Skeletal muscle tissue (tissue), 4 donors: Measurements from ENCODE around the gene RHAG. TPM values are rescaled to one million over a fixed set of nuclear protein-coding genes. Genes with fewer than 3 reads are reported as not detected.
"Not testable (repeated sequence)": the region's sequence is repeated elsewhere in the genome, so short reads cannot be mapped to it uniquely, and the experiment has no call there.

Experiments
- H3K27ac ChIP-seq: one replicate; pipeline ENCODE4 v1.7.0; 2013; ENCODE audit warnings: mild to moderate bottlenecking, low read depth, low read length, inconsistent platforms
- H3K27me3 ChIP-seq, 3 donors: one replicate each; pipeline ENCODE4 v1.7.0; 2013; ENCODE audit warnings: low read length in 3 of 3; ENCODE audit not compliant: control insufficient read depth in 3 of 3, insufficient read depth in 3 of 3
- H3K36me3 ChIP-seq, 3 donors: one replicate each; pipeline ENCODE4 v1.7.0; 2013; ENCODE audit warnings: low read length in 3 of 3; ENCODE audit not compliant: control insufficient read depth in 3 of 3, insufficient read depth in 3 of 3
- H3K4me1 ChIP-seq, 3 donors: one replicate each; pipeline ENCODE4 v1.7.0; 2013; ENCODE audit warnings: low read length in 3 of 3, mild to moderate bottlenecking in 3 of 3; ENCODE audit not compliant: control insufficient read depth in 3 of 3, insufficient read depth in 3 of 3
- H3K4me3 ChIP-seq, 3 donors: one replicate each; pipeline ENCODE4 v1.7.0; 2013; ENCODE audit warnings: low read length in 3 of 3
- H3K9ac ChIP-seq, 3 donors: one replicate each; pipeline ENCODE4 v1.7.0; 2013; ENCODE audit warnings: low read length in 3 of 3, mild to moderate bottlenecking in 3 of 3, moderate library complexity in 2 of 3, low read depth in 1 of 3
- H3K9me3 ChIP-seq, 3 donors: one replicate each; pipeline ENCODE4 v1.7.0; 2013; ENCODE audit warnings: low read length in 3 of 3; ENCODE audit not compliant: control insufficient read depth in 3 of 3
- total RNA-seq: library from RNA; depleted of rRNA; stranded (reverse); fragments of >200 nt; gene quantifications from one replicate; pipeline ENCODE4 v1.2.3, GENCODE V29; 2014
- donor health status: Osteomylitis.

RHAG gene
- total RNA-seq, 1 donor from 2014 or later: 1.6 TPM

DNA sequence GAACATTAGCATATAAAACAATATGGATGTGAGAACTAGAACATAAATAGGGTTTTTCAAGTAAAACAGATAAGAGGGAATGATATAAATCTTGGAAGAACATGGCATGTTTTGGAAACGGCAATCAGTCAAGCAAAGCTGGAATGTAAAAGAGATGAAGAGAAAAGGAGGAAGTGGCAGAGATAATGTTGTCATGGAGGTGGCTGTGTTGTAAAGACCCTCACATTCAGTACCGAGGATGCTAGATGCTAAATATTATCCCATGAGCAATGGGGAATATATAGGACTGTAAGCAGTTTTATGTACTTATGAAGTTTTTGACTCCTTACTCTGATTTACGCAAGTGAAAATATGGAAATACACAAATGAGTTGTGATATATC is 702 bp upstream of the RHAG start:
- no peaks in the 10 kb centered on the region for H3K36me3 ChIP-seq
- no peaks in the 10 kb centered on the region for H3K27me3 ChIP-seq
- H3K4me1 ChIP-seq: no peaks in the 10 kb centered on the region
- H3K4me3 ChIP-seq: no peak overlapping the region
- no peaks in the 10 kb centered on the region for H3K9me3 ChIP-seq
- H3K27ac ChIP-seq: no peak overlapping the region
- no peak overlapping the region for H3K9ac ChIP-seq

DNA sequence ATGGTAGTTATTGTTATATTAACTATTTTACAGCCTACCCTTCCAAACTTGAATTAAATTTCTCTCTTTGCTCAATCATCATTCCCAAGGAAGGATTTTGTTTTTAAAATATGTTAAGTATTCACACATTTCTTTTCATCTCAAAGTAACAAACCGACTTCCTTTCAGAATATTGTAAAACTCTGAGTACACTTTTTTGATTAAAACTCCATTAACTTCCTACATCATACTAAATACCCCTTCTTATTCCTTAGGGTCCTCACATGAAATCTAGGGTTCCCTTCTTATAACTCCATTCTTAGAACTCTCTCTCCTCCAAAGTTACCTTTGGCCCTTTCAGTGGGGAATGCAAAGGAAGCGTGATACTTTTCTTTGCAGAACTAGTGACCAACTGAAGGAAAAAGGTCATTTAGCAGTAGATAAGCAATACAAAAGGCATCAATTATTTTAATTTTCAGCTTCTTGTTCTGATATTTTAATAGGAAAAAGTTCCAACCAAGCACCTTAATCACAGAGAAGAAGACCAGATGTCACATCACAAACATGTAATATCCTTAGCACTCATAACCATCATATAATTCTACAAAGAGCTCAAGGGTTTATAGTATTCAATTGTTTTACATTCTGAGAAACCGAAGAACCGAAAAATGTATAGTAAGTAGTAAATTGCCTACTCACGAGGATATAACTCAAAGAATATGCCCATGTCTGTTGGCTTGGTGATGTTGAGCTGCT is 494 bp downstream of the RHAG start:
- Histone ChIP-seq H3K4me1 (no peaks in the 10 kb centered on the region), H3K27me3 (no peaks in the 10 kb centered on the region), H3K4me3 (no peak overlapping the region), H3K36me3 (no peaks in the 10 kb centered on the region), H3K9ac (no peak overlapping the region), H3K27ac (no peak overlapping the region), H3K9me3 (no peaks in the 10 kb centered on the region)

DNA sequence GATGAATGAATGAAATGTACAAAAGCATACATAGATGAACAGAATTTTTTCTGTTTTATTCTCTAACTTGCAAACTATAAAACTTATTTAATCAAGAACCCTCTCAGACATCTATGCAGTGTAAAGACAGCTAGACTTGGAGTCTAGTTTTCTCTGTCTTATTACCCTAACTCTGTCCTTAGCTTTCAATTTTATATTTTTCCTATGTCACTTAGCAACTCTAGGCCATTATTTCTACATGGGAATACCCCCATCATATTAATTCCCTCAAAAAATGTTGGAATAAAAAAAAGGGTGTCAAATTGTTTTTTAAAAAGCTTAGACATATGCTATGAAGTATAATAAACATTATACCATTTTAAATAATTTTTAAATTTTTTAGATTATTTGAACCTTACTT is 1.2 kb downstream of the RHAG start:
- Histone ChIP-seq H3K27ac (no peak overlapping the region), H3K9me3 (no peaks in the 10 kb centered on the region), H3K36me3 (no peaks in the 10 kb centered on the region), H3K27me3 (no peaks in the 10 kb centered on the region), H3K9ac (no peak overlapping the region), H3K4me1 (no peaks in the 10 kb centered on the region), H3K4me3 (no peak overlapping the region)

DNA sequence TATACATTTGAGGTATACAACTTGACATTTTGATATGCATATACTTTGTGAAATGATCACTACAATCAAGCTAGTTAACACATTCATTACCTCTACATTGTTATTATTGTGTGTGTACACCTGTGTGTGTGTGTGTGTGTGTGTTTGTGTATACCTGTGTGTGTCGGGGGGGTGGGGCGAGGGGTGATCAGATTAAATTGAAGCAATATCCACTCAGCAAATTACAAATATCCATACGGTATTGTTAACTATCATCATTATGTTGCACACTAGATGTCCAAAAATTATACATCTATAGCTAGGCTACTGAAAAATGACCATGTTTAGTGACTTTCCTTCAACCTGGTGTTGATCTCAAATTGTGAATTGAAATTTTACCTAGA is 1.8 kb downstream of the RHAG start:
- Histone ChIP-seq H3K27me3 (no peaks in the 10 kb centered on the region), H3K4me3 (no peak overlapping the region), H3K27ac (no peak overlapping the region), H3K4me1 (no peaks in the 10 kb centered on the region), H3K9me3 (no peaks in the 10 kb centered on the region), H3K9ac (no peak overlapping the region), H3K36me3 (no peaks in the 10 kb centered on the region)

DNA sequence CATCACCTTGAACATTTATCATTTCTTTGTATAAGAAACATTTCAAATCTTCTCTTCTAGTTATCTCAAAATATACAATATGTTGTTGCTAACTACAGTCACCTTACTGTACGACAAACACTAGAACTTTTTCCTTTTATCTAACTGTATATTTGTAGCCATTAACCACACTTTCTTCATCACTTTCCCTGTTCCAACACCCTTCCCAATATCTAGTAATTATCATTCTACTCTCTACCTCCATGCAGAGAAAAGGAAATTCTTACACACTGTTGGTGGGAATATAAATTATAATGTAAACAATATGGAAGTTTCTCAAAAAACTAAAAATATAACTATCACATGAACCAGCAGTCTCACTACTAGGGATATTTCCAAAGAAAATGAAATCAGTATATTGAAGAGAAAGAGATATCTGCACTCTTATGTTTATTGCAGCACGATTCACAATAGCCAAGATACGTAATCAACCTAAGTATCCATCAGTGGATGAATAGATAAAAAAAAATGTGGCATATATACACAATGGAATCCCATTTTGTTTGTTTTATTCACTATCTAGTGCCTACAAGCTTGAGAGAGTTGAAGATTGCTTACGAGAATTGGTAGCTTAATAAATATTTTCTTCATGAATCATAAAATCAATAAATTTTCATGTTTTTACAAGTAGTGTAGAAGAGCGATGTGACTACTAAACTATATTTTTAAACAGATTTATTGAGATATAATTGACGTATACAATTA is 2.4 kb downstream of the RHAG start:
- H3K27me3 ChIP-seq: no peaks in the 10 kb centered on the region
- no peaks in the 10 kb centered on the region for H3K9me3 ChIP-seq
- H3K27ac ChIP-seq: no peak overlapping the region
- H3K4me3 ChIP-seq: no peak overlapping the region
- no peak overlapping the region for H3K9ac ChIP-seq
- no peaks in the 10 kb centered on the region for H3K36me3 ChIP-seq
- H3K4me1 ChIP-seq: no peaks in the 10 kb centered on the region

DNA sequence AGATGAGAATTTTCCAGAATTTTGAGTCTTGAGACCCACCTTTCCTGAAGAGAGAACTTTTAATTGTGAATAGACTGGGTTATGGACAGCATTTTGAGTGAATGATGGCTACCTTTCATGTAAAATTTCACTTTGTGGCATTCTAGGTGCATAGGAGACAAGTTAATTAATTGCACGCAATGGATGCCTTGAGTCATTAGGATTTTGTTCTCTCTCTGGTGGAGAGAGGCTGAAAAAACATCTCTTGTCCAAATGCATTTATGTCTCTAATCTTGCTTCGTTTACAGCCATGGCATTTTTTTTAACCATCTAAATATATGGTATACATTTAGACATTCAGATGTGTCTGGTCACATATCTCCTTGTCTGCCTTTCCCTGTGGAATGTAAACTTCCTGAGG is 3.1 kb downstream of the RHAG start:
- H3K36me3 ChIP-seq: no peaks in the 10 kb centered on the region
- no peaks in the 10 kb centered on the region for H3K9me3 ChIP-seq
- no peak overlapping the region for H3K27ac ChIP-seq
- H3K4me1 ChIP-seq: no peaks in the 10 kb centered on the region
- H3K4me3 ChIP-seq: no peak overlapping the region
- H3K9ac ChIP-seq: no peak overlapping the region
- no peaks in the 10 kb centered on the region for H3K27me3 ChIP-seq

DNA sequence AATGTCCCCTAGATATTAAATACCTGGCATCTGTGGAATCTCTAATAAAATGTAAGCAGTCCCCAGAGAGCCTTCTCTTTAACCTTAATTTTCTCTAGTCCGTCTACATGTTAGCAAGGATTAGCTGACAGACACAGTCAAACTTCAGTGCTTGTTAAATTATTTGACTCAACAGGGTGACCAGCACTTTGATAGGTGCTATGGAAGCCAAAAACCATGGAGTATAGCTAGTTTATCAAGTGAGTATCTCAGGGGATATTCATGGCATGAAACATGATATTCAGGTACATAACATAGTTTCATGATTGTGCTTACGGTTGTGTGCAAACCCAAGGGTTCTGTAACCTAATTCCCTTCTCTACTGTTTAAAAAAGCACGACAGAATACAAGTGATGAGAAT is 3.9 kb downstream of the RHAG start:
- Histone ChIP-seq H3K4me1 (no peaks in the 10 kb centered on the region), H3K9me3 (no peaks in the 10 kb centered on the region), H3K27ac (no peak overlapping the region), H3K9ac (no peak overlapping the region), H3K36me3 (no peaks in the 10 kb centered on the region), H3K27me3 (no peaks in the 10 kb centered on the region), H3K4me3 (no peak overlapping the region)

DNA sequence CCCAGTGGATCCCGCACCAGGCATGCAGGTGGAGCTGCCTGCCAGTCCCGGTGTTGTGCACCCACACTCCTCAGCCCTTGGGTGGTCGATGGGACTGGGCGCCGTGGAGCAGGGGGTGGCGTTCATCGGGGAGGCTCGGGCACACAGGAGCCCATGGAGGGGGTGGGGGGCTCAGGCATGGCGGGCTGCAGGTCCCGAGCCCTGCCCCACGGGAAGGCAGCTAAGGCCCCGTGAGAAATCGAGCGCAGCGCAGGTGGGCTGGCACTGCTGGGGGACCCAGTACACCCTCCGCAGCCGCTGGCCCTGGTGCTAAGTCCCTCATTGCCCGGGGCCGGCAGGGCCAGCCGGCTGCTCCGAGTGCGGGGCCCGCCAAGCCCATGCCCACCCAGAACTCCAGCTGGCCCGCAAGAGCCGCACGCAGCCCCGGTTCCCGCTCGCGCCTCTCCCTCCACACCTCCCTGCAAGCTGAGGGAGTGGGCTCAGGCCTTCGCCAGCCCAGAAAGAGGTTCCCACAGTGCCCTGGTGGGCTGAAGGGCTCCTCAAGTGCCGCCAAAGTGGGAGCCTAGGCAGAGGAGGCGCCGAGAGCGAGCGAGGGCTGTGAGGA is 7.1 kb downstream of the RHAG start:
- H3K4me3 ChIP-seq, H3K27ac ChIP-seq, H3K27me3 ChIP-seq, H3K36me3 ChIP-seq, H3K9ac ChIP-seq, H3K9me3 ChIP-seq, H3K4me1 ChIP-seq: not testable (repeated sequence)

DNA sequence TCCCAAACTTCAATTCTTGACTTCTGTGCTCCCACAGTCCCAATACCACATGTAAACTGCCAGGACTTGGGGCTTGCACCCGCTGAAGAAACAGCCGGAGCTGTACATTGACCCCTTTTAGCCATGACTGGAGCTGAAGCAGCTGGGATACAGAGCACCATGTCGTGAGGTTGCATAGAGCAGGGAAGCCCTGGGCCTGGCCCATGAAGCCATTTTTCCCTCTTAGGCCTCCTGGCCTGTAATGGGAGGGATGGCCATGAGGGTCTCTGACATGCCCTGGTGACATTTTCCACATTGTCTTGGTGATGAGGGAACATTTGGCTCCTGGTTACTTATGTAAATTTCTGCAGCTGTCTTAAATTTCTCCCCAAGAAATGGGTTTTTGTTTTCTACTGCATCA is 9.8 kb downstream of the RHAG start:
- Histone ChIP-seq H3K27me3 (no peaks in the 10 kb centered on the region), H3K36me3 (no peaks in the 10 kb centered on the region), H3K9ac (no peak overlapping the region), H3K9me3 (no peaks in the 10 kb centered on the region), H3K27ac (no peak overlapping the region), H3K4me3 (no peak overlapping the region), H3K4me1 (no peaks in the 10 kb centered on the region)

DNA sequence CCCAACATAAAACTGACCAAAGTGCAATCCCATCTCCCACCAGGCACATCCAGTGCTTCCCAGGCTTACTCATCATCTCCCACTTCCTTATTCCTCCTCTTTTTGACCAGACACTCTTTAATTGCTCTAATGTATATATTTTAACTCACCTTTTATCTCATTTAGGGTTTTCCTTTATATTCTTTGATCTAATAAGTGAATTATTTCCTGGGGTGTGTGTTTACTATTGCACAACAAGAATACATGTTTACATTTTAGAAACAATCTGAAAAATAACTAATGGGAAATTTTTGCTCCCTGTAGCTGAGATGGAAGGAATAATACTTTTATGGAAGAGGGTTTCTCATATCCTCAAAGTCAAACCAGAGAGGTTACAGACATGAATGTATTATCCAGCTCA is 18.4 kb downstream of the RHAG start:
- Histone ChIP-seq H3K4me3 (no peak overlapping the region), H3K9ac (no peak overlapping the region), H3K27me3 (no peaks in the 10 kb centered on the region), H3K9me3 (no peaks in the 10 kb centered on the region), H3K36me3 (no peaks in the 10 kb centered on the region), H3K4me1 (no peaks in the 10 kb centered on the region), H3K27ac (no peak overlapping the region)
